NCI-H2171 (cell line): Measurements from ENCODE around the gene FOXA1.
A peak's percentile ranks its signal among the peaks of the same experiment; 100 is the strongest.

ENCODE experiments used
- DNase-seq: peaks from one replicate; lab custom pipeline; 2025; lab: John Stamatoyannopoulos, UW

The FOXA1 gene

DNA sequence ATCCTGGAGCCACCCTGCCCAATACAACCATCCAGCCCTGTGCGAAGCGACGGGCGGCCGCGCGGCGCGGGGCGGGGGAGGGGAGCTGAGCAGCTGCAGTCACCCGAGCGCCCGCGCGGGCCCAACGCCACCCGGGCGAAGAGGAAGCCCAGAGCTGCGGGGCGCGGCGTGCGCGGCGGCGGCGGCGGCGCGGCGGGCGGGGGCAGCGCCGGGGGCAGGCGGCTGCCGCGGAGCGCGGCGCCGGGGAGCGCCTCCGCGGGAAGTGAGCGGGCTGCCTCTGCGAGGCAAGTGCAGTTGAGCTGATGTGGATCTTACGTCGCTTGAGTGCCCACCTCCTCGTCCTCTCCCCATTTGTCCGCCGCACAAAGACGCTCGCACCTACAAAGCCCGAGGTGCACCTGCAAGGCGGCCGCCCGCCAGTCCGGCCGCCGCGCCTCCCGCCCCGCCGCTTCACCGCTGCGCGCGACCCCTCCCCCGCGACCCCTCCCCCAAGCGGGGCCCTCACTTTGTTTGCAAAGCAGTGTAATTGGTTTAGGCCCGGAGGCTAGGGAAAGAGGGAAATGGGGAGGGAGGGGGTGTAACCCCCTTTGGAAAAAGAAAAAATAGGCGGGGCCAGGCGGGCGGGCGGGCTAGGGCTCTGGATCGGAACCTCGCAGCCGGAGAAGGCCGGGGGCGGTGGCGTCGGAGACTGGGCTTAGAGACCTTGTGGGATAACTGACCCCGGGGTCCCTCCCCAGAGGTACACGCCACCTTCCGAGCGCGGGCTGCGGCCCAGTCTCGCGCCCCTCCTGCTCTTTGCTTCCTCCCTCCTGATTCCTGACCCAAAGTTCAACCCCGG lies at the start of gene FOXA1, which contains the start of gene TTC6:
Gene FOXA1 (minus strand): TSS at position 279 of the 838 bp plus-strand sequence. CDS start 277 bp downstream, at position 2.
Gene TTC6 (plus strand): TSS at position 659 of the 838 bp plus-strand sequence. CDS start 26,436 bp downstream, outside the sequence.
- DNase-seq, result peak; percentile 84

DNA sequence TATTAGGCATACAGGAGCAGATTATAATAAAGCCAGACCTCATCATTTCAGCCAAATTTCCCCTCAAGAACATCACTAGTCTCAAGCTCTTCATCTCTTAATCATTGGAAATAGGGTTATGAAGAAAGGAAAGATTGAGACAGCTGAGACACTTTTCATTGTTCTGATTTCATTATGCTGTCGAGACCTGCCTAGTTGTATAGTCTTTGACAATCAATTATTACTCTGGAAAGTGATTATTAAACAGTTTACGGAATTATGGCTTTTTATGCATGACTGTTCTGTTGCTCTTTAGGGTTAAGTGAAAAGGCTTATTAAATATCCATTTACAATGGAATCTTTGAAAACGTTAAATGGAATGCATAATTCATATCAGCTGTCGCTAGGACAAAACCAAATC lies 48.7 kb upstream of the FOXA1 start:
- DNase-seq, result no peak

DNA sequence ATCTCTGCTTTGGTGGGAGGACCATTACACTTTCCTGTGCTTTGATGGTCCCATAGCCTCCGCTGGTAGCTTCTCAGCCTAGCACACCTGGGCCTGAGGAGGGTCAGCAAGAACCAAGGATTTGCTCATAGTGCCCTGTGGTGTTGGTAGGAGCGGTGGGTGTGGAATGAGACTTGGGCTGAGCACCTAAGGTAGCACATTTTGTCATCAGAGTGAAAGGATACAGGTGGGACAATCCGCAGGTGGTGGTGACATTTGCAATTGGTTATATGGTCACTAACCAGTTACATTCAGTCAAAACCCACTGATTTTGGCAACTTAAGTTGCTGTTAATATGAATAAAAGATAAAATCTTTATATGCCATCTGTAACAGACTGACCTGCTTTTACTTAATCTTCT lies 47.1 kb upstream of the FOXA1 start:
- DNase-seq, result no peak

DNA sequence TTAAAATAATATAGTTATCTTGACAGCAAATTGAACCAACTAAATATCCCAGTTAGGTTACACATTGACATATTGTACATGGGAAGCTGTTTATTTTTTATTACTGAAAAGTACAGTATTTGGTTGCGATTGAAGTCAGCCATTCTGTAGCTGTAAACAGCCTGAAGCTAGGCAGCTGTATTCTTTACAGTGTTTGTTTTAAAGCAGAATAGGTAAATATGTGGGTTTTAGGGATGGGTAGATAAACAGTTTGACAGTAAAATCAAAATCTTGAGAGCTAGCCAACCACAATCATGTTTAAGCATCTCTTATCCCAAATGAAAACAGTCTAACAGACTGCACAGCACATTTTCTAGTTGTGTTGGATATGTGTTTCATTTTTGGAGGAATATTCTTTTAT lies 46.1 kb upstream of the FOXA1 start:
- no peak for DNase-seq

DNA sequence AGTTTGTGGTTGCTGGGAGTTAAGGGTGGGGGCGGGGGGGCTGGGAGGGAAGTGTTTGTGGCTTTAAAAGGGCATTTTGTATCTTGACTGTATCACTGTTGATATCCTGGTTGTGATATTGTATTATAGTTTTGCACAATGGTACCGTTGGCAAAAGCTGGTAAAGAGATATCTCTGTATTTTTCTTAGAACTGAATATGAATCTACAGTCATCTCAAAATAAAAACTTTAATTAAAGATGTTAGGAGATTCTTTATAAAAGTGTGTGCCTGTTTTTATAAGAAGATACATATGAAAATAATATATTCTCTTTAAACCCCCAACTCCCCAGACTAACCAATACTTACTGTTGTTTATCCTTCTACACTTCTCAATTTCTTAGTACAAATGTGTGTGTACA lies 43.5 kb upstream of the FOXA1 start:
- DNase-seq, result no peak

DNA sequence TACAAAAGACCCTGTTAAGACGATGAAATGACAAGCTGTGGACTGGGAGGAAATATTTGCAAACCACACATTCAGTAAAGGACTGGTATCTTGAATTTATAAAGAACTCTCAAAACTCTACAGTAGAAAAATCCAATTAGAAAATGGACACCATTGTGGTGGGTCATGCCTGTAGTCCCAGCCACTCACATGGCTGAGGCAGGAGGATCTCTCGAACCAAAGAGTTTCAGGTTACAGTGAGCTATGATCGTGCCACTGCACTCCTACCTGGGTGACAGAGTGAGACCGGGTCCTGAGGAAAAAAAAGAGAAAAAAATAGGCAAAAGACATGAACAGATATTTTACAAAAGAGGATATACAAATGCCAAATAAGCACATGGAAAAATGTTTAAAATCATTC lies 42.3 kb upstream of the FOXA1 start:
- DNase-seq, result peak; percentile 65

DNA sequence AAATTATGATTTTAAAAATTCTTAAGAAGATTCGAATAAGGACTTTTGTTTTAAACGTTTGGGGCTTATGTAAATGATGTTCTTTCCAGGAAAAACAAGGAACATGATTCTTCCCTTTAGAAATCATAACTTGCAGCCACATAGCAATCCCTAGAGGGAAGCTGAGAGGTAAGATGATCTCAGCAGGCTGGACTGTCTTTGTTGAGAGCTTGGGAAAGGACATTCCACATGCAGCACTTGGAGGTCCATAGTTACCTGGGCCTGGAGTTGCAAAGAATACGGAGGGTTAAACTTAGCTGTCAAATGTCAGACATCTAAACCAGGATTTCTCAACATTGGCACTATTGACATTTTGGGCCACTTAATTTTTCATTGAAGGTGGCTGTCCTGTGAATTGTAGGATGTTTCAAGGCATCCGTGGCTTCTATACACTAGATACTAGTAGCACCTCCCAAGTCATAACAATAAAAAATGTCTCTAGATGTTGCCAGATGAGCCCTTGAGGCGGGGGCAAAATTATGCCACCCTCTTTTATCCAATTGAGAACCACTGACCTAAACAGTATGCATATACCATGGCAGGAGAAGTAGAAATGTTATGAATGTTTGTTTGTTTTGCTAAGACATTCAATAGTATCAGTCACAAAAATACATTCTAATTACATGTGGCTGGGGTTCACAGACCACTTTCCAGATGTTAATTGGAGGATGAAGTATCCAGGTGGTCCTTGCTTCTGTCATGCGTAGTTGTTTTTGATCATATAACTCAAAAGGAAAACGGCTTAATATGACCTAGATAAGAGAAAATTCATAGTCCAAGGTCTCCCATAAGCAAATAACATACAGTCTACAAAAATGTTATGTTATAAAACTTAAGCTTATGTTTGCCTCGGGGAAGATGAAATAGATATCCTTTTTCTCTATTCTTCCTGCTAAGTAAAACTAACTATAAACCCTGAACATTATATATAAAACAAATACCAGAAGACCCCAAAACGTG lies 30.8 kb upstream of the FOXA1 start:
- no peak for DNase-seq

DNA sequence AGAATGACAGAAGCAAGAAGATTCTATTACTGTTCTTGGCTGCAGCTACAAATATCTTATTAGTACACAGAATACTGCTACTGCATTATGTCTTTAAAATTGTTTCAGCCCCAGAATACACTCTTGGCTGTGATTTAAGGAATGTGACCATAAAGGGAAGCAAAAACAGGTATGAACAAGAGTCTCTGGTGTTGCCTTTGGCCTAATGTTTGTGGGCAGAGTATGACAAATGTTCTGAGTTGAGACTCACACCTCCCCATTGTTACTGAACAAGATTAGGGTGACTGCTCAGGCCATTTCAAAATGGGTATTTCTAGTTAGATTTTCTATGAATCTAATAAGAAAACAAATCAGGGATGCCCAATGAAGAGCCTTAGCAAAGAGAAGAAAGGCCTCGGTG lies 28.9 kb upstream of the FOXA1 start:
- no peak for DNase-seq

DNA sequence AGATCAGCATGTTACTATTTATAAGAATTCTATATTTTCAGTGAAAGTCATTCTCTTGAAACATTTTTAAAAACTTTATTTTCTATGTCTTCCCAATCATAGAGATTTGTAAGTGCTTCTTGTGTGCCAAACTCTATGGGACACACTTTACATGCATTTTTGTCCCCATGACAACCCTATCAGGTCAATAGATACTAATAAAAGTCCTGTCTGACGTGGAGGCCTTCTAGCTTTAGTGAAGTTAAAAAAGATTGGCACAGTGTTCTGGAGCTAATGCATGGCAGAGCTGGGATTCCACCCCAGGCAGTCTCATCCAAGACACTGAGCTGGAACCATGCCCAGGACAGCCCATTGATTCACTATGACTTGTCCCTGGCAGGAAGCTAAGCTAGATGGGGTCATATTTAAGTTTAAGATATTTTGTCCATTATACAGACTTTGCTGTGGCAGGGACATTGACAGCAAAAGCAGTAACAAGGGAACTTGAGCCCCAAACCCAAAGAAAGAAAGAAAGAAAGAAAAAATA lies 28.4 kb upstream of the FOXA1 start:
- no peak for DNase-seq

DNA sequence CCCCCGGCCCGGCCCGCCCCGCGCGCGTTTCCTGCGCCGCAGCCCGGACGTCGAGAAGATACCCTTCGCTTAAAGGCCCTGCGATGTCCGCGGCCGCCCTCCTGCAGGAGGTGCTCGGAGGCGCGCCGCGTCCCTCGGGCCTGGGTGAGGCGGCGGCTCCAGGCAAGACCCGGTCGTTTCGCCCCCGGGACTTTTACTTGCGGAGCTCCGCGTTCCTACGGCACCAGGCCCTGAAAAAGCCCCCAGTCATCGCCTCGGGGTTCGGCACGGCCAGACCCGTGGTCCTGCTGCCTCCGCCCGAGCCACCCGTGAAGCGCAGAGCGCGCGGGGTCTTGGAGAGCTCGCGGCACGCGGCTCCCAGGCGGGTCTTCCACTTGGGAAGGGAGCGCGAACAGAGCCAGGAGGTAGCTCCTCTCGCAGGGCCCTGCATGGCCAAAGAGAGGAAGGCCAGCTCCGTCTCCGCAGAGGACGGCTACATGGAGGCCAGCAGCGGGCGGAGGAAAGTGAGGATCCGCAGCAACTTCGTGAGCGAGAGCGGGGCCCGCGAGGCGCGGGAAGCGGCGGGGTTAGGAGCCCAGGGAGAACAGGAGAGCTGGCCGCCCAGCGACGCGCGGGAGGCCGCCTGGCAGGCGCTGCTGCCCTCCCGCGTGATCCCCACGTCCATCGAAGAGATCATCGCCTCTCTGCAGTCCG lies 27.3 kb upstream of the FOXA1 start:
- DNase-seq, result no peak

DNA sequence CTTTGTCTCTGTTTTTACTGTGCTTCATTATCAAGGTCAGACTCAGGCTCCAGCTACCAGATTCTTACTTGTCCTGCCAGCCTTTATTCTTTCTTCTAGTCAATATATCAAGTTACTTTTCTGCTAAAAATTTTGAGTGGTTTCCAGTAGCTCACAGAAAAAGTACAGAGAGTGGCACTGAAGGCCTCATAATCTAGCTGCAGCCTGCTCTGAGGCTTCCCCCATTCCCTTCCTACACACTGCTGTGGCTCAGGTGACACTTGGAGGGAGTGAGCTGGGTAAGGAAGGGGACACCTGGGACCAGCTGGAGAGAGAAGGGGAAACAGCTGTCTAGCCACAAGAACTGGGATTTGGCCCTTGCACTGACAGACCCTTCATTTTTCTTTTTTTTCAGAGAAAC lies 25.8 kb upstream of the FOXA1 start:
- peak; percentile 49 for DNase-seq

DNA sequence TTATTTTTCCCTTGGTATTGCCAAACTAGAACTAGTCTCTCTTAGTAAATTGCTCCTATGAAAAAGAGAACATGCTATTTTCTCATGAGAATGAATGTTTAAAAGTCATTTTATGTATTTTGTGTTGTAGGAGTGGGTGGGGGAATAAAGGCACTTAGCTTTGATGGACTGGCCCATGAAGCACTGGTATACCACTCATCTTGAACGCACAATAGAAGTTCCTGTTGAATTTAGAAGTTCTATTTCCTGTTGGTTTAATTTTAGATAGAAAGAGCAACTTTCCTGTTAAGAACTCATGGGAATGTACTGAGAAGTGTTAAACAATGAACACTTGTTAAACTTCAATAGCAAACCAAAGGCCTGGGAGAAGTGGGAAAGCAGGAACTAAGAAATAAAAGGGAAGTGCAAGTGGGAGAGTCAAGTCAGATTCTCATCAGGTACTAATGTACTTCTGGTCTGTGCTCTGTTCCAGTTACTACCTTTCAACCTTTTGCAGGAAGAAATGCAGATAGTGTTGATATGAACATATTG lies 23.5 kb upstream of the FOXA1 start:
- no peak for DNase-seq

DNA sequence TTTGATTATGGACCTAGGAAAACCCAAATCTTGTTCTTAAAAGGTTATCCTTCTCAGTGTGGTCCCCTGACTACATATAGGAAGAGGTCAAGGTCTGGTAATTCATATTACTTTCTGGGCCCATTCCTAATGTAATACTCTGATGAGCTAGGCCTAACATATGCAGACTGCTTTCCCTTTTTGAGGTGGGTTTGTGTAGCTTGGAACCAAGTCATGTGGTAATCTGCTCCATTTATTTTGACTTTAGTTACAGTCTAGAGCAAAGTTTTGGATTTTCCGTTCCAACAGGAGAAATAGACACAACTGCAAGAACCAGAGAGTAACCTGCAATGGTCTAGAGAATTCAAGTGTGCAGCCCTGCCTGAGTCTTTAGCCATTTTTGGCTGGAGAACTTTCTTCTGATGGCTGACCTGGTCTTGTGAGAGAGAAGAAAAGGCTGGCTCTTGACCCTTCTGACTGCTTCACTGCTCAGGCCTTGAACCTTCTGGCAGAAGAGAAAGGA lies 22.9 kb upstream of the FOXA1 start:
- DNase-seq, result no peak

DNA sequence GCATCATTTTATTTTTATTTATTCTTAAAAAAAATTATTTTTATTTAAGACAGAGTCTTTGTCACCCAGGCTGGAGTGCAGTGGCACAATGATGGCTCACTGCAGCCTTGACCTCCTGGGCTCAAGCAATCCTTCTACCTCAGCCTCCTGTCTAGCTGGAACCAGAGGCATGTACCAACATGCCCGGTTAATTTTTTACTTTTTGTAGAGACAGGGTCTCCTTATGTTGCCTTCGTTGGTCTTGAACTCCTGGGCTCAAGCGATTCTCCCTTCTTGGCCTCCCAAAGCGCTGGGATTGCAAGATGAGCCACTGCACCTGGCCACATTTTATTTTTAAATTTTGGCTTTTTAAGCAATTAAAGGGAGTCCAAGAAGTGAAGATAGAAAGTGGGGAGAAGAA lies 21.8 kb upstream of the FOXA1 start:
- DNase-seq, result no peak

DNA sequence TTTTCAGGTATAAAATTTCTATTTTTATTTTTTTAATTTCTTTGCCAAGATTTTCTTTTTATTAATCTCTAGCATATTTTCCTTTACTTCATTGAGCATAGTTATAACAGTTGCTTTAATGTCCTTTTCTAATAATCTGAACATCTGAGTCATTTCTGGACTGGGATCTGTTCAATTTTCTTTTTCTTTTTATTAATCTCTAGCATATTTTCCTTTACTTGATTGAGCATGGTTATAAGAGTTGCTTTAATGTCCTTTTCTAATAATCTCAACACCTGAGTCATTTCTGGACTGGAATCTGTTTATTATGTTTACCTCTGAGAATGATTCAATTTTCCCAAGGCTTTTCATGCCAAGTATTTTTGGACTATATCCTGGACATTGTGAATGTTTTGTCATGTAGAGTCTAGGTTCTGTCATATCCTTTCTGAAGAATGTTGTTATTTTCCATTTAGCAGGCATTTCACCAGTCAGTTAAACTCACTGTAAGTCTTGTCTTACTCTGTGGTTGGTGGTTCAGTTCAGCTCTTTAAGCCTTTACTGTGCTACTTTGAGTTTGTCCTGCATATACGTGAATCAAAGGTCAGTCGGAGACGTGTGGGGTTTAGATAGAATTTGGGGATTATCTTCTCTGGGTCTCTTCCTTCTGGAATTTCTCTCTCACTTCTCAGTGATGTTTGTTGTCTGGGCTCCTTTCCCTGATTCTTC lies 20.7 kb upstream of the FOXA1 start:
- DNase-seq, result no peak

DNA sequence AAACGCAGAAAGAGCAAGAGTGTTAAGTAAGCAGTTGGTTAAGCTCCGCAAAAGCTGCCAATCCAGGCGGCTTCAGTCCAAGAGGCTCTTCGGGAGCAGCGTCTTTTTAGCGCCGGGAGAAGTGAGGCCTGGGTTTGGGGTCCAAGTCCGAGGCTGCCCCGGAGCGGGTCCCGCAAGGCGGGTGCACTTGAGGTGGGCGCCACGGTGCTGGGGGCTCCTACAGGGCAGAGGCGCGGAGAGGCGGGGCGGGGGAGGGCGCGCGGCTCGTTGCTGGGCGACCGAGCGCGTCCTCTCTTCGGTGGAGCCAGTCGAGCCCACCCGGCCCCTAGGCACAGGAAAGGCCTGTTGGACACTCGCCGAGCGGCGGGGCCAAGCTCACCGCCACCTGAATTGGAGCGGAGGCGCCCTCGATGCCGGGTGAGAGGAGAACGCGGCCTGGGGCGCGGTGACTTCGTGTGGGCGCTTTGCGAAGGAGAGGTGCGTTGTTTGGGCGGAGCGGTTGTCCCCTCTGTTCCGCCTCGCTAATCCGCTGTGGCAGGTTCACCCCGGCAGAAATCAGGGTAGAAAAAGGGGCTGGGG lies 16.0 kb upstream of the FOXA1 start:
- no peak for DNase-seq

DNA sequence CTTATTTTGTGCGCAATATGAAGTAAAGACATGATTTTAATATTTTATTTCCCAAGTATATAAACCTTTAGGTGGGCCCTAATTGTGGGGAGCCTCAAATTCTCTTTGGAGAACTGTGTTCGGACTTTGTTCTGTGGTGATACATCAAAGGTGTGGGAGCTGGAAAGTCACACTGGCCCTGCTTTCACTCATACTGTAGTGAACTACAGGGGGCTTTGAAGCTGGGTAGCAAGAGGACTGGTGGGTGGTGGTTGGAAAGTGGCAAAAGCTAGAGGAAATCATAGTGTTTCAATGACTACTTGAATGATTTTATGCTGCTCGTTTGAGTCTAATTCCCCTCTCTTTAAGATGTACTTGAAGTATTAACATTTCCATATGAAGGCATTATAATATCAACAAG lies 13.6 kb upstream of the FOXA1 start:
- no peak for DNase-seq

DNA sequence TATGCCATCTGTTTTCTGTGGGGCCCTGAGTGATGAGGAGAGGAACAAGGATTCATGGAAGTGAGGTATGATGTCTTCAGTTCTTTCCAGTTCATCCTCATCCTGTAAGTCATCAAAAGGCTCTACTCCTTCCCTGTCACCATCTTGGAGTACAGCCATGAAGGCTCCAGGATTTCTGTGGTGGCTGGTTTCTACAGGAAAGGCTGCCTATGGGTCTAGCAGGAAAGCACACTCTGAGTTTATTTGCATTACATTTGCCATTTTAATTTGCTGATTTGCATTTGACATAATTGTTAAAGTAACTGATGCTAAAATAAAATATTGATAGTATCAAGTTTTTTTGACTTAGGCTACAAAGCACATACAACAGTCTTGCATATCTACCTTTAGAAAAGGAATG lies 11.6 kb upstream of the FOXA1 start:
- DNase-seq, result no peak

DNA sequence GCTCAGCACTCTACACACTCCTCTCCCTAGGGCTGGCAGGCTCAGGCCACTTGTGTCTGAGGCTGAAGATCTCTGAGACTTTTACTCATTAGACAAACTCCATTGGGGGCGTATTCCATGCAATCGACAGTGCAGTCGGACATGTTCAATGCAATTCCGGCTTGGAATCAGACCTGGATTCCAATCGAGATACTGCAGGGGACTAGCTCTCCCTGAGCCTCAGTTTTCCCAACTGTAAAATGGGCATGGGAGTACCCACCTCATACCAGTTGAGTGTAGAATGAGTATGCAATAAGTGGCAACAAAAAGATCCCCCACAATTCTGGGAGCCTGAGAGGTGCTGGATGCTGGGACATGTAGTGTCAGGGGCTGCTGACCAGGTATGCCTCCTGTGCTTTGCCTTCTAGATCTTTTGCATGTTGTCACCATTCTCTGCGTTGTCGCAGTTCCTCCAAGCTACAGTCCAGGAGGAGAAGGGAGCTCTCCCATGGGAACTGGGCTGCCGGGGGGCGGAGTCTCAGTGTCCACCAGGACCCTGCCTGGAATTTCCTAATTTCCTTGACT lies 8.7 kb upstream of the FOXA1 start:
- DNase-seq, result no peak
